MM.1S (cell line): ENCODE measurements around the gene INTS6L.

Experiments
- EZH2 ChIP-seq: fragments of 300-600 bp; sonication (generic); optimal IDR thresholded peaks from 2 replicates; pipeline ENCODE3; 2017; ENCODE audit warnings: low read depth, mild to moderate bottlenecking, antibody characterized with exemption, low read length, mixed read lengths
- EZH2phosphoT487 ChIP-seq: fragments of 300-600 bp; sonication (generic); IDR thresholded peaks from 2 replicates; pipeline ENCODE4 v1.6.1; 2018; ENCODE audit warnings: antibody characterized with exemption, low read length
- TF ChIP-seq, protein P1 (sequence below): fragments of 300-600 bp; sonication (generic); IDR thresholded peaks from 2 replicates; pipeline ENCODE4 v1.5.1; 2016; ENCODE audit warnings: antibody characterized with exemption, low read length, mixed read lengths

DNA sequence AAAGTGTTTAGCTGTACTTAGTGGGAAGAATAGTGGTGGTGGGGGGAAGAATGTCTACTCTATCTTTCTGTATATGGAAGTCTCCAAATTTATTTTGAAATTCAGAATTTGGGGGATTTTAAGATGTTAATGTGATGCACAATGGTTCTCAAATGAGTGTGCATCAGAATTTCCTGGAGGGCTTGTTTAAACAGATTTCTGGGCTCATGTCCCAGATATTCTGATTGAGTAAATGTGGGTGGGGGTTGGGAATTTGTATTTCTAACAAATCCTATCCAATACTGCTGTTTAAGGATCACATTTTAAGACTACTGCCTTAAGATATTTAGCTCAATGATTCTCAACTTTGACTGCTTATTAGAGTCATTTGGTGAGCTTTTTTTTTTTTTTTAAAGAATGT lies 15.1 kb upstream of the INTS6L start:
- TF ChIP-seq, protein P1, sequence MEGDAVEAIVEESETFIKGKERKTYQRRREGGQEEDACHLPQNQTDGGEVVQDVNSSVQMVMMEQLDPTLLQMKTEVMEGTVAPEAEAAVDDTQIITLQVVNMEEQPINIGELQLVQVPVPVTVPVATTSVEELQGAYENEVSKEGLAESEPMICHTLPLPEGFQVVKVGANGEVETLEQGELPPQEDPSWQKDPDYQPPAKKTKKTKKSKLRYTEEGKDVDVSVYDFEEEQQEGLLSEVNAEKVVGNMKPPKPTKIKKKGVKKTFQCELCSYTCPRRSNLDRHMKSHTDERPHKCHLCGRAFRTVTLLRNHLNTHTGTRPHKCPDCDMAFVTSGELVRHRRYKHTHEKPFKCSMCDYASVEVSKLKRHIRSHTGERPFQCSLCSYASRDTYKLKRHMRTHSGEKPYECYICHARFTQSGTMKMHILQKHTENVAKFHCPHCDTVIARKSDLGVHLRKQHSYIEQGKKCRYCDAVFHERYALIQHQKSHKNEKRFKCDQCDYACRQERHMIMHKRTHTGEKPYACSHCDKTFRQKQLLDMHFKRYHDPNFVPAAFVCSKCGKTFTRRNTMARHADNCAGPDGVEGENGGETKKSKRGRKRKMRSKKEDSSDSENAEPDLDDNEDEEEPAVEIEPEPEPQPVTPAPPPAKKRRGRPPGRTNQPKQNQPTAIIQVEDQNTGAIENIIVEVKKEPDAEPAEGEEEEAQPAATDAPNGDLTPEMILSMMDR: no peak
- TF ChIP-seq EZH2 (no peak), EZH2phosphoT487 (no peak)
